Measurements from ENCODE around the gene ADAR.

The ADAR gene

GRCh38 chr1:154546264-154547063 is 61.5 kb downstream of the ADAR start:
- no peak overlapping the region for H3K4me3 ChIP-seq
- TF ChIP-seq, protein P1, sequence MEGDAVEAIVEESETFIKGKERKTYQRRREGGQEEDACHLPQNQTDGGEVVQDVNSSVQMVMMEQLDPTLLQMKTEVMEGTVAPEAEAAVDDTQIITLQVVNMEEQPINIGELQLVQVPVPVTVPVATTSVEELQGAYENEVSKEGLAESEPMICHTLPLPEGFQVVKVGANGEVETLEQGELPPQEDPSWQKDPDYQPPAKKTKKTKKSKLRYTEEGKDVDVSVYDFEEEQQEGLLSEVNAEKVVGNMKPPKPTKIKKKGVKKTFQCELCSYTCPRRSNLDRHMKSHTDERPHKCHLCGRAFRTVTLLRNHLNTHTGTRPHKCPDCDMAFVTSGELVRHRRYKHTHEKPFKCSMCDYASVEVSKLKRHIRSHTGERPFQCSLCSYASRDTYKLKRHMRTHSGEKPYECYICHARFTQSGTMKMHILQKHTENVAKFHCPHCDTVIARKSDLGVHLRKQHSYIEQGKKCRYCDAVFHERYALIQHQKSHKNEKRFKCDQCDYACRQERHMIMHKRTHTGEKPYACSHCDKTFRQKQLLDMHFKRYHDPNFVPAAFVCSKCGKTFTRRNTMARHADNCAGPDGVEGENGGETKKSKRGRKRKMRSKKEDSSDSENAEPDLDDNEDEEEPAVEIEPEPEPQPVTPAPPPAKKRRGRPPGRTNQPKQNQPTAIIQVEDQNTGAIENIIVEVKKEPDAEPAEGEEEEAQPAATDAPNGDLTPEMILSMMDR (IDR thresholded peaks at IDR 0.05) = peak; percentile 61 to 67
- DNase-seq = peak in 1 of 2 donors; percentile 34
- H3K9me3 ChIP-seq = no peaks in the 10 kb centered on the region
- H3K36me3 ChIP-seq = peaks cover 25 to 29% (median 26%) of the 10 kb centered on the region in 3 donors
- H3K4me1 ChIP-seq = no peaks in the 10 kb centered on the region
- H3K27ac ChIP-seq = no peak overlapping the region
- intact Hi-C loops (cut with DNase I; ENCODE audit: low total_unique reads) = loop anchor here (5.0 kb wide), 1 partner anchor 64 kb away; no protein-coding TSS in a partner anchor
- peaks cover 0 to 21% of the 10 kb centered on the region in 2 donors for H3K27me3 ChIP-seq

GRCh38 chr1:154541231-154541630 is 66.8 kb downstream of the ADAR start:
- intact Hi-C loops (cut with DNase I; ENCODE audit: low total_unique reads) = loop anchor here (5.0 kb wide), 1 partner anchor 49 kb away; no protein-coding TSS in a partner anchor
- Histone ChIP-seq H3K4me1 (no peaks in the 10 kb centered on the region), H3K27ac (no peak overlapping the region), H3K9me3 (no peaks in the 10 kb centered on the region), H3K27me3 (peaks cover 0 to 41% of the 10 kb centered on the region in 2 donors), H3K36me3 (no peaks in the 10 kb centered on the region), H3K4me3 (no peak overlapping the region)
- DNase-seq = no peak
- TF ChIP-seq, protein P1 (IDR thresholded peaks at IDR 0.05) = no peak

DNA sequence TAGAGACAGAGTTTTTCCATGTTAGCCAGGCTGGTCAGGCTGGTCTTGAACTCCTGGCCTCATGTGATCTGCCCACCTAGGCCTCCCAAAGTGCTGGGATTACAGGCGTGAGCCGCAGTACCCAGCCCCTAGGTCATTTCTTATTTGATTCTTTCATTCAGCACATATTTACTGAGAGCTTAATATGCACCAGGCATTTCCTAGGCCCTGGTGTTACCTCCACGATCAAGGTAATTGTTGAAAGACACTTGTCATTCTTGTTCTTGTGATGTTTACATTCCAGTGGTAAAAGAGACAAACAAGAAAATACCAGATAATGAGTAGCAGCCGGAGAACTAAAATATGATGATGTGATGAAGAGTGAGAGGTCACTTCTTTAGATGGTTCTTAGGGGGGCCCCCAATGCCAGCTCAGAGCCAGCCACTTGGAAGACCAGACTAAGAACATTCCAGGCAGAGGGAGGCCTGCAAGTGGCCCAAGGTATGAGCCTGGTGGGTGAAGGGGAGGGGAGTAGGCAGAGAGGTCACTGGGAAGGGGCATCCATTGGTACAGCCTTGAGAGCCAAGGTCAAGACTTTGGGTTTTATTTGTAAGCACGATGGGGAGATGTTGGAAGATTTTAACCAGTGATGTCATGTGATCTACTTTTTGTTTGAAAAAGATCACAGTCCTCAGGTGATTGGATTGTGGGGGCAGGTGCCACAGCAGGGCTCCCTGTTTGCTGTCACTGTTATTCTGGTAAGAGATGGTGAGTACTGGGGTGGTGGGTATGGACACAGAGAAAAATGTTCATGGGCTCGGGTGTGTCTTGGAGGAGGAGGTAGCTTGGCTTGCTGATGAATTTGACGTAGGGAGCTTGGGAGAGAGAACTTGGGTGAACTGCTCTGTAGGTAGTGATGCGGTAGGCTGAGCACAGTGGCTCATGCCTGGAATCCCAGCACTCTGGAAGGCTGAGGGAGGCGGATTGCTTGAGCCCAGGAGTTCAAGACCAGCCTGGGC is 68.2 kb downstream of the ADAR start:
- no peak for DNase-seq
- Histone ChIP-seq H3K27me3 (peaks cover 0 to 41% of the 10 kb centered on the region in 2 donors), H3K4me1 (no peaks in the 10 kb centered on the region), H3K27ac (no peak overlapping the region), H3K36me3 (no peaks in the 10 kb centered on the region), H3K4me3 (no peak overlapping the region), H3K9me3 (no peaks in the 10 kb centered on the region)
- intact Hi-C loops (cut with DNase I; ENCODE audit: low total_unique reads) = loop anchor here (5.0 kb wide), 1 partner anchor 47 kb away; no protein-coding TSS in a partner anchor
- TF ChIP-seq, protein P1 (IDR thresholded peaks at IDR 0.05) = no peak

- Histone ChIP-seq H3K4me1 (no peaks in the 10 kb centered on the region), H3K27ac (no peak overlapping the region), H3K27me3 (peaks cover 0 to 21% of the 10 kb centered on the region in 2 donors), H3K36me3 (no peaks in the 10 kb centered on the region), H3K9me3 (no peaks in the 10 kb centered on the region), H3K4me3 (no peak overlapping the region)
- DNase-seq = no peak
- intact Hi-C loops (cut with DNase I; ENCODE audit: low total_unique reads) = no loop called here
- TF ChIP-seq, protein P1 (IDR thresholded peaks at IDR 0.05) = no peak
These were observed 71.4 kb downstream of the ADAR start for GRCh38 chr1:154536570-154536969.

GRCh38 chr1:154533952-154534844 is 73.8 kb downstream of the ADAR start:
- Histone ChIP-seq H3K27ac (no peak overlapping the region), H3K27me3 (peaks cover 0 to 11% of the 10 kb centered on the region in 2 donors), H3K9me3 (no peaks in the 10 kb centered on the region), H3K4me3 (no peak overlapping the region), H3K4me1 (no peaks in the 10 kb centered on the region), H3K36me3 (no peaks in the 10 kb centered on the region)
- TF ChIP-seq, protein P1 (IDR thresholded peaks at IDR 0.05) = peak; percentile 15 to 16
- DNase-seq = no peak
- intact Hi-C loops (cut with DNase I; ENCODE audit: low total_unique reads) = no loop called here

Data from tibial artery (tissue), 4 donors.